ENCODE data around the gene COPRS. TPM values are rescaled to one million over a fixed set of nuclear protein-coding genes. Genes with fewer than 3 reads are reported as not detected.

Gene COPRS
- total and polyA plus RNA-seq, 2 of the 8 experiments (the other 6 are each of a cell fraction or from before 2014, with no cell fraction given), result 40.9 to 49.3 TPM

- TF ChIP-seq PHF8 (conservative IDR thresholded peaks at IDR 0.05; ENCODE audit: low read depth, low read length) (no peak), E2F6 (IDR thresholded peaks at IDR 0.05) (no peak), JUN (IDR thresholded peaks at IDR 0.05; ENCODE audit: low read depth, low read length) (no peak), SP4 (IDR thresholded peaks at IDR 0.05; ENCODE audit: low read length) (no peak)
These were observed 13.8 kb downstream of the COPRS start (continued) for GRCh38 chr17:31845291-31845690.
